H1 (cell line): ENCODE data around the gene WBP11. TPM values are rescaled to one million over a fixed set of nuclear protein-coding genes. Genes with fewer than 3 reads are reported as not detected.
"Not testable (repeated sequence)": the region's sequence is repeated elsewhere in the genome, so short reads cannot be mapped to it uniquely, and the experiment has no call there.

Experiments used
- CTCF ChIA-PET: fragments of 300-600 bp; sonication (Branson Sonifier 250); formaldehyde crosslinking; loops from one replicate; lab custom pipeline; 2021; ENCODE audit not compliant: partially characterized antibody; lab: Charles Lee
- POLR2A ChIA-PET: fragments of 300-600 bp; sonication (Branson Sonifier 250); formaldehyde crosslinking; loops from one replicate; lab custom pipeline; 2021; ENCODE audit warnings: inconsistent platforms; ENCODE audit not compliant: partially characterized antibody; lab: Charles Lee
- DNase-seq, 2 experiments: peaks; one replicate each; pipeline versions ENCODE4 v3.0.0 to v3.0.0-alpha.2; 2010 to 2022; ENCODE audit warnings: low spot score in 2 of 2, low read depth in 1 of 2, mixed read lengths in 1 of 2
- FAIRE-seq: peaks from 2 replicates; lab custom pipeline; 2011; peaks lifted over from hg19 to GRCh38; lab: Jason Lieb, UNC
- H2AFZ ChIP-seq: 2 replicates; pipeline ENCODE4 v1.8.1; 2012; ENCODE audit warnings: low read length, inconsistent platforms
- H2AK5ac ChIP-seq: 2 replicates; pipeline ENCODE4 v1.6.1; 2013; ENCODE audit warnings: low read depth, low read length
- H2BK120ac ChIP-seq: replicated peaks from 2 replicates; pipeline ENCODE3; 2013; ENCODE audit warnings: low read depth, low read length, inconsistent platforms
- H2BK12ac ChIP-seq: 2 replicates; pipeline ENCODE4 v1.6.1; 2013; ENCODE audit warnings: low read depth, low read length
- H2BK15ac ChIP-seq: 2 replicates; pipeline ENCODE4 v1.6.1; 2013; ENCODE audit warnings: low read length
- H2BK20ac ChIP-seq: 2 replicates; pipeline ENCODE4 v1.6.1; 2013; ENCODE audit warnings: low read length
- H2BK5ac ChIP-seq: 2 replicates; pipeline ENCODE4 v1.6.1; 2013; ENCODE audit warnings: low read depth, low read length
- H3K14ac ChIP-seq: 2 replicates; pipeline ENCODE4 v1.6.1; 2013; ENCODE audit warnings: inconsistent platforms; ENCODE audit not compliant: insufficient read length
- H3K18ac ChIP-seq: 2 replicates; pipeline ENCODE4 v1.6.1; 2013; ENCODE audit warnings: low read length; ENCODE audit errors: extremely low read depth
- H3K23ac ChIP-seq: 2 replicates; pipeline ENCODE4 v1.6.1; 2013; ENCODE audit warnings: inconsistent platforms; ENCODE audit not compliant: insufficient read length
- H3K23me2 ChIP-seq: 2 replicates; pipeline ENCODE4 v1.6.1; 2013; ENCODE audit warnings: low read depth, low read length
- H3K27ac ChIP-seq: 2 replicates; pipeline ENCODE4 v1.6.1; 2011; ENCODE audit warnings: low read depth, low read length, inconsistent platforms
- H3K27me3 ChIP-seq, 4 experiments: replicated peaks in 1 of 4; 1 replicate in 1 of 4; 2 replicates in 3 of 4; pipeline versions ENCODE4 v1.6.1 to v1.8.1; 2011 to 2013; ENCODE audit warnings: low read length in 3 of 4, mild to moderate bottlenecking in 3 of 4, inconsistent platforms in 2 of 4, mixed read lengths in 2 of 4, moderate library complexity in 1 of 4; ENCODE audit not compliant: control insufficient read depth in 3 of 4, insufficient read depth in 3 of 4; ENCODE audit errors: extremely low read depth in 1 of 4
- H3K36me3 ChIP-seq, 4 experiments: 2 replicates each; pipeline versions ENCODE4 v1.6.1 to v1.8.1; 2011 to 2013; ENCODE audit warnings: mild to moderate bottlenecking in 4 of 4, low read length in 3 of 4, moderate library complexity in 2 of 4, control low read depth in 1 of 4, inconsistent platforms in 1 of 4; ENCODE audit not compliant: insufficient read depth in 4 of 4, control insufficient read depth in 2 of 4
- H3K4ac ChIP-seq: replicated peaks from 2 replicates; pipeline ENCODE3; 2013; ENCODE audit warnings: low read length, low read depth, mixed read lengths, inconsistent platforms; ENCODE audit not compliant: insufficient read length
- H3K4me1 ChIP-seq, 4 experiments: replicated peaks in 1 of 4; 1 replicate in 1 of 4; 2 replicates in 3 of 4; pipeline versions ENCODE4 v1.6.1 to v1.8.1; 2011 to 2013; ENCODE audit warnings: low read length in 3 of 4, inconsistent platforms in 2 of 4, mixed read lengths in 1 of 4; ENCODE audit not compliant: insufficient read depth in 4 of 4, control insufficient read depth in 3 of 4
- H3K4me2 ChIP-seq, 2 experiments: 2 replicates each; pipeline versions ENCODE4 v1.6.1 to v1.8.1; 2011 to 2013; ENCODE audit warnings: low read depth in 2 of 2, low read length in 2 of 2, control low read depth in 1 of 2, inconsistent platforms in 1 of 2, mild to moderate bottlenecking in 1 of 2; ENCODE audit not compliant: insufficient read depth in 1 of 2
- H3K4me3 ChIP-seq, 4 experiments: fragments of 200-600, 300-600 bp in 1 of 4; sonication (generic), shearing (Covaris generic), sonication (Bioruptor Twin) in 1 of 4; 2 replicates each; pipeline versions ENCODE4 v1.5.1 to v1.8.1; 2011 to 2016; ENCODE audit warnings: low read length in 4 of 4, low read depth in 3 of 4, control low read depth in 2 of 4, inconsistent platforms in 2 of 4, mild to moderate bottlenecking in 2 of 4, mixed read lengths in 1 of 4, moderate library complexity in 1 of 4; ENCODE audit not compliant: insufficient read depth in 2 of 4; ENCODE audit errors: extremely low read depth in 1 of 4
- H3K56ac ChIP-seq: replicated peaks from 2 replicates; pipeline ENCODE3; 2013; ENCODE audit warnings: low read depth, mild to moderate bottlenecking, mixed read lengths, low read length, inconsistent platforms; ENCODE audit not compliant: insufficient read length
- H3K79me1 ChIP-seq: 2 replicates; pipeline ENCODE4 v1.6.1; 2013; ENCODE audit warnings: low read depth, low read length, control low read depth
- H3K79me2 ChIP-seq, 2 experiments: 2 replicates each; pipeline versions ENCODE4 v1.6.1 to v1.8.1; 2012 to 2013; ENCODE audit warnings: low read length in 2 of 2, mild to moderate bottlenecking in 2 of 2, inconsistent platforms in 1 of 2; ENCODE audit not compliant: insufficient read depth in 2 of 2, control insufficient read depth in 1 of 2
- H3K9ac ChIP-seq, 4 experiments: replicated peaks in 1 of 4; 1 replicate in 1 of 4; 2 replicates in 3 of 4; pipeline versions ENCODE4 v1.6.1 to v1.8.1; 2011 to 2013; ENCODE audit warnings: low read depth in 3 of 4, low read length in 3 of 4, control low read depth in 2 of 4, mild to moderate bottlenecking in 2 of 4, moderate library complexity in 2 of 4, inconsistent platforms in 1 of 4; ENCODE audit errors: extremely low read depth in 1 of 4
- H3K9me3 ChIP-seq, 2 experiments: 2 replicates each; pipeline versions ENCODE4 v1.6.1 to v1.8.1; 2012 to 2013; ENCODE audit warnings: mild to moderate bottlenecking in 2 of 2, moderate library complexity in 2 of 2, control low read depth in 1 of 2, inconsistent platforms in 1 of 2, low read depth in 1 of 2, low read length in 1 of 2, mixed read lengths in 1 of 2; ENCODE audit not compliant: insufficient read depth in 2 of 2
- H4K20me1 ChIP-seq, 2 experiments: replicated peaks in 1 of 2; 2 replicates each; pipeline versions ENCODE3 to v1.8.1; 2011 to 2013; ENCODE audit warnings: inconsistent platforms in 2 of 2, low read length in 2 of 2, mild to moderate bottlenecking in 1 of 2; ENCODE audit not compliant: insufficient read depth in 2 of 2, control insufficient read depth in 1 of 2
- H4K5ac ChIP-seq: 2 replicates; pipeline ENCODE4 v1.6.1; 2013; ENCODE audit warnings: low read length, low read depth, mixed read lengths, inconsistent platforms; ENCODE audit not compliant: insufficient read length
- H4K8ac ChIP-seq: 2 replicates; pipeline ENCODE4 v1.8.0; 2013; ENCODE audit warnings: mild to moderate bottlenecking, moderate library complexity, low read length, inconsistent platforms; ENCODE audit not compliant: insufficient read depth; ENCODE audit errors: extremely low read depth
- H4K91ac ChIP-seq: replicated peaks from 2 replicates; pipeline ENCODE3; 2013; ENCODE audit warnings: low read length, mixed read lengths, inconsistent platforms; ENCODE audit not compliant: insufficient read length
- WGBS, 2 experiments: shearing (Covaris generic) in 1 of 2; methylation state at CpG; one replicate each; pipeline versions ENCODE4 v1.1.6 to v1.1.7; 2013 to 2015; ENCODE audit warnings: low lambda C conversion rate in 2 of 2, mixed read lengths in 2 of 2, inconsistent platforms in 1 of 2, low coverage in 1 of 2, missing lambda C conversion rate in 1 of 2; ENCODE audit not compliant: insufficient replicate concordance in 2 of 2, insufficient coverage in 1 of 2, insufficient read length in 1 of 2; ENCODE audit errors: extremely low coverage in 1 of 2, missing lambda C conversion rate in 1 of 2; 5-methylcytosine and 5-hydroxymethylcytosine counted together
- polyA plus RNA-seq, 7 experiments: library from polyadenylated mRNA; depleted of rRNA in 3 of 7; stranded (reverse) in 5 of 7; unstranded in 2 of 7; fragments of >200 nt in 5 of 7; fragments of 200-250 nt in 2 of 7; gene quantifications; 1 replicate in 5 of 7; 2 replicates in 1 of 7; 4 replicates in 1 of 7; pipeline versions ENCODE4 v1.2.1 to v1.2.3, GENCODE V29; 2011 to 2013; ENCODE audit warnings: missing spikeins in 2 of 7, mixed read lengths in 2 of 7
- total RNA-seq: library from RNA; stranded (reverse); fragmentation: NEBNext Ultra II Directional; extraction: Animal tissue kit (Norgen Biotek cat#: 25700); gene quantifications from 2 replicates; pipeline ENCODE4 v1.2.1, GENCODE V29; 2021

Gene WBP11
- total and polyA plus RNA-seq, 2 of the 8 experiments (the other 6 are each of a cell fraction or from before 2014, with no cell fraction given) = 22.1 to 134 TPM

GRCh38 chr12:14759711-14760280, 43.5 kb downstream of the WBP11 start:
- H3K9me3 ChIP-seq, H3K4me1 ChIP-seq, FAIRE-seq: not testable (repeated sequence)

More at GRCh38 chr12:14759711-14760280, 43.5 kb downstream of the WBP11 start:
- H3K9ac ChIP-seq, H3K23ac ChIP-seq, H3K4ac ChIP-seq, H3K36me3 ChIP-seq, H4K20me1 ChIP-seq, H2AK5ac ChIP-seq, H2BK12ac ChIP-seq, H3K18ac ChIP-seq, H3K4me3 ChIP-seq, H3K56ac ChIP-seq, H2BK15ac ChIP-seq, H4K91ac ChIP-seq, H2BK5ac ChIP-seq, DNase-seq, H3K27ac ChIP-seq, H4K8ac ChIP-seq, H4K5ac ChIP-seq, H3K79me2 ChIP-seq, H3K79me1 ChIP-seq, H3K14ac ChIP-seq, H2AFZ ChIP-seq, CTCF ChIA-PET, H3K27me3 ChIP-seq, H3K23me2 ChIP-seq, H2BK20ac ChIP-seq, H2BK120ac ChIP-seq, H3K4me2 ChIP-seq: not testable (repeated sequence)
- WGBS, 2 experiments = 87% methylated on average over 6 of the region's 6 CpGs; no CpG with 5 or more reads in 1 of the 2 experiments
- POLR2A ChIA-PET = interaction anchor here (4.4 to 6.1 kb wide), 2 partner anchors 11 to 12 kb away, joined by 41 to 69 read pairs; a partner anchor contains a TSS
